Naive thymus-derived CD4-positive, alpha-beta T cell (primary cell): ENCODE data around the gene SMU1. TPM values are rescaled to one million over a fixed set of nuclear protein-coding genes. Genes with fewer than 3 reads are reported as not detected.

Source experiments
- ATAC-seq: fragments of 150-1000 bp; cut with Tn5 transposase; 2 replicates; pipeline ENCODE4 v1.10.0; 2021; ENCODE audit warnings: mild to moderate bottlenecking, moderate library complexity
- CTCF ChIA-PET: fragments of 350-600 bp; sonication (Branson Sonifier 250); formaldehyde crosslinking; loops from one replicate; lab custom pipeline; 2021; ENCODE audit warnings: antibody characterized with exemption; lab: Charles Lee
- POLR2A ChIA-PET: fragments of 350-600 bp; sonication (Branson Sonifier 250); formaldehyde crosslinking; loops from one replicate; lab custom pipeline; 2021; ENCODE audit warnings: antibody characterized with exemption, inconsistent platforms; lab: Charles Lee
- DNase-seq, 9 donors: peaks; one replicate each; pipeline versions ENCODE4 v3.0.0 to v3.0.0-alpha.2; 2020 to 2022; ENCODE audit warnings: mixed read lengths in 1 of 9
- H3K27ac ChIP-seq: one replicate; pipeline ENCODE4 v1.7.0; 2013; ENCODE audit warnings: mild to moderate bottlenecking, low read depth, low read length, moderate library complexity
- H3K27me3 ChIP-seq, 2 donors: one replicate each; pipeline ENCODE4 v1.7.0; 2013; ENCODE audit warnings: low read length in 2 of 2, mild to moderate bottlenecking in 2 of 2, moderate library complexity in 2 of 2; ENCODE audit not compliant: control insufficient read depth in 2 of 2, insufficient read depth in 2 of 2
- H3K36me3 ChIP-seq, 3 experiments: 1 replicate in 2 of 3; 2 replicates in 1 of 3; pipeline ENCODE4 v1.7.0; 2013; ENCODE audit warnings: low read length in 3 of 3, mild to moderate bottlenecking in 3 of 3, moderate library complexity in 1 of 3; ENCODE audit not compliant: insufficient read depth in 3 of 3, control insufficient read depth in 2 of 3
- H3K4me1 ChIP-seq, 2 donors: one replicate each; pipeline ENCODE4 v1.7.0; 2013; ENCODE audit warnings: low read length in 2 of 2, mild to moderate bottlenecking in 2 of 2, moderate library complexity in 1 of 2; ENCODE audit not compliant: control insufficient read depth in 2 of 2, insufficient read depth in 2 of 2
- H3K4me3 ChIP-seq: 2 replicates; pipeline ENCODE4 v1.7.0; 2013; ENCODE audit warnings: mild to moderate bottlenecking, low read length
- H3K9me3 ChIP-seq, 3 experiments: 1 replicate in 2 of 3; 2 replicates in 1 of 3; pipeline ENCODE4 v1.7.0; 2013; ENCODE audit warnings: low read length in 3 of 3; ENCODE audit not compliant: control insufficient read depth in 2 of 3
- H3K27ac Mint-ChIP-seq, 9 donors: one replicate each; pipeline ENCODE4 v1.8.0; 2020 to 2022; ENCODE audit warnings: mixed read lengths in 9 of 9, mild to moderate bottlenecking in 8 of 9, moderate library complexity in 5 of 9, inconsistent platforms in 2 of 9
- H3K27me3 Mint-ChIP-seq, 5 donors: one replicate each; pipeline ENCODE4 v1.8.0; 2021 to 2022; ENCODE audit warnings: mixed read lengths in 5 of 5, mild to moderate bottlenecking in 1 of 5
- H3K36me3 Mint-ChIP-seq, 5 donors: one replicate each; pipeline ENCODE4 v1.8.0; 2020 to 2022; ENCODE audit warnings: mixed read lengths in 5 of 5, mild to moderate bottlenecking in 3 of 5, inconsistent platforms in 1 of 5
- H3K4me1 Mint-ChIP-seq, 7 donors: one replicate each; pipeline ENCODE4 v1.8.0; 2020 to 2022; ENCODE audit warnings: mixed read lengths in 7 of 7, mild to moderate bottlenecking in 3 of 7, inconsistent platforms in 1 of 7
- H3K4me3 Mint-ChIP-seq, 10 donors: one replicate each; pipeline ENCODE4 v1.8.0; 2020 to 2022; ENCODE audit warnings: mild to moderate bottlenecking in 10 of 10, mixed read lengths in 10 of 10, moderate library complexity in 6 of 10, inconsistent platforms in 2 of 10
- H3K9me3 Mint-ChIP-seq, 11 donors: one replicate each; pipeline ENCODE4 v1.8.0; 2020 to 2022; ENCODE audit warnings: mixed read lengths in 11 of 11, mild to moderate bottlenecking in 4 of 11, inconsistent platforms in 1 of 11, moderate library complexity in 1 of 11
- intact Hi-C, 2 donors: fragments of 100-400 bp; cut with micrococcal nuclease; formaldehyde crosslinking; loops; one replicate each; pipeline ENCODE4 v1.15.1; 2023
- polyA plus RNA-seq, 2 donors: library from polyadenylated mRNA; unstranded; fragments of 300-500 nt; fragmentation: Illumina TruSeq; gene quantifications; one replicate each; pipeline ENCODE4 v1.2.3, GENCODE V29; 2021
- total RNA-seq, 6 experiments: library from RNA in 5 of 6; stranded (reverse) in 5 of 6; gene quantifications; 1 replicate in 5 of 6; 2 replicates in 1 of 6; pipeline ENCODE4 v1.2.3 and lab custom pipeline; 2021 to 2026

SMU1 gene
- total and polyA plus RNA-seq, 7 experiments from 2014 or later: 22.3 to 32.9 (median 26.4) TPM

DNA sequence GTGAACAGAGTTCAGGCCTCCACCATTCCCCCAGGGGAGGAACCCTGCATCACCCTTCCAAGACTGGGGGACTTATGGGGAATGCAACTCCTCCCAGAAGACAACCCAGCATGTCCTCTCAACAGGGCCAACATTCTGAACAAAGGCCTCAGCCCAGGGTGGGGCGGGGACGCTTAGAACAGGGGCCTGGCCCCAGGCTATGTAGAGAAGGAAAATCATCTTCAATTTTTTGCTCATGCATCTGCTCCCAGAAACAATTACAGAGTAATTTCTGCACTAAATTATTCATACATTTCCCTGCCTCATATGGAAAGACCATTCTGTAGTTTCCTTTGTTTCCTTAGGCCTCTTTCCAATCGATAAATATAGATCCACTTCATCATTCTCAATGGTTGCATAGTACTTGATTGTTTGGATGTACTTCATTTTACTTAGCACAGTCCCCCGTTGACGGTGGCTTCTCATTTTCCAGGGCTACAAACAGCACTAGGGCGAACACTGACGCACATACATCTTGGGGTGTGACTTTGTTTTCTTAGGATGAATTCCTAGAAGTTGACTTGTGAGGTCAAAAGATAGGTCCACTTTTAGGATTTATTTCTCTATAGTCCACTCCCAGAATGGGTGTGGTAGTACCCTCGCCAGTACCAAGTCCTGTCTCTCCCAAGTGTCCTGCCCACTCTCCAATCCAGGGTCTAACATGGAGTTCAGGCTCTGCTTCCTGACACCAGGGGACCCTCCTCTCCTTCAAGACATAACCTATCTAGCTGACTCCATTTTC is 27.2 kb upstream of the SMU1 start:
- H3K27me3 Mint-ChIP-seq: no peaks in the 10 kb centered on the region

DNA sequence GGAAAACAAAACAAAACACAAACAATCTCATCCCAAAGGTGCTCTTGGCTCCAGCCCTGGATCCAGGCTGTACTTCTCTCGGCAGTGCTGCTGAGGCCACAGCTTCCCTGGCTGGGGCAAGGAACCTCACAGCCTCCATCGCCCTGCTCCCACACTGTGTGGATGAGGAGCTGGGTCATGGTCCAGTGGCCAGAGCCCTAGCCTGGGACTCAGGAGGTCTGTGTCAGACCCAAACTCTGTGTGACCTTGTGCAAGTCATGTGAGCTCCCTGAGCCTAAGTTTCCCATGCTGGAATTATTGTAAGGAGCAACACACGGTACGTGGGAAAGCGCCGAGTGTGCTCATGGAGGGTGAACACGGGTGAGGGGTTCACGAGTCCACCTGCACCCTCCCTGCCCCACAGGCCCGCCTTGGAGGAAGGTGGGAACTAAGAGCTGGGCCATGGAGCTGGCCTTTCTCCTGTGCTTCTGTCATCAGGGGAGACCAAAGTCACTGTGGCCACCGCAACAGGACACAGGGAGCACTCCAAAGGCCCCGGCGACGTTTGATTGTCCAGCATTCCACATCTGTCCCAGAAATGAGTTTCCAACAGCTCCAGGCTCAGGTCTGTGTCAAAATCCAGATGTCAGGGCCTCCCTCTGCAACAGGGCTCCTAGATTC is 26.2 kb upstream of the SMU1 start:
- no peak for ATAC-seq
- Histone ChIP-seq H3K4me1 (no peaks in the 10 kb centered on the region), H3K4me3 (no peak overlapping the region), H3K9me3 (no peaks in the 10 kb centered on the region), H3K27me3 (no peaks in the 10 kb centered on the region), H3K36me3 (no peaks in the 10 kb centered on the region), H3K27ac (no peak overlapping the region)
- DNase-seq: no peak
- Mint-ChIP-seq H3K27ac (no peak overlapping the region), H3K27me3 (no peaks in the 10 kb centered on the region), H3K4me3 (no peak overlapping the region), H3K36me3 (no peaks in the 10 kb centered on the region), H3K9me3 (no peaks in the 10 kb centered on the region), H3K4me1 (peaks cover 0 to 7% (median 0%) of the 10 kb centered on the region in 7 donors)
- CTCF ChIA-PET: no interaction called here
- intact Hi-C loops: no loop called here
- POLR2A ChIA-PET: interaction anchor here (0.8 kb wide), 1 partner anchor 11 kb away, joined by 3 read pairs; no protein-coding TSS in a partner anchor

More for the DNA sequence above, 27.2 kb upstream of the SMU1 start:
- peak overlapping the region in 4 of 9 donors; percentile 3 to 68 (median 24) for H3K27ac Mint-ChIP-seq
- H3K9me3 ChIP-seq: no peaks in the 10 kb centered on the region
- H3K36me3 ChIP-seq: no peaks in the 10 kb centered on the region
- no peak overlapping the region for H3K27ac ChIP-seq
- ChIA-PET POLR2A (no interaction called here), CTCF (interaction anchor here (1.0 kb wide), 1 partner anchor 54 kb away, joined by 3 read pairs; no protein-coding TSS in a partner anchor)
- H3K27me3 ChIP-seq: no peaks in the 10 kb centered on the region
- H3K9me3 Mint-ChIP-seq: no peaks in the 10 kb centered on the region
- H3K4me3 Mint-ChIP-seq: no peak overlapping the region
- no peak for DNase-seq
- H3K4me1 Mint-ChIP-seq: peaks cover 0 to 8% (median 0%) of the 10 kb centered on the region in 7 donors
- intact Hi-C loops: loop anchor here in 1 of 2 donors (1.0 to 2.0 kb wide), 2 partner anchors 67 to 122 kb away; no protein-coding TSS in a partner anchor
- peaks cover 0 to 2% (median 0%) of the 10 kb centered on the region in 5 donors for H3K36me3 Mint-ChIP-seq
- no peak for ATAC-seq
- no peak overlapping the region for H3K4me3 ChIP-seq
- no peaks in the 10 kb centered on the region for H3K4me1 ChIP-seq

- Mint-ChIP-seq H3K4me3 (no peak overlapping the region), H3K36me3 (no peaks in the 10 kb centered on the region), H3K4me1 (peaks cover 0 to 7% (median 0%) of the 10 kb centered on the region in 7 donors), H3K27me3 (no peaks in the 10 kb centered on the region), H3K27ac (no peak overlapping the region), H3K9me3 (no peaks in the 10 kb centered on the region)
- H3K9me3 ChIP-seq: no peaks in the 10 kb centered on the region
- intact Hi-C loops: no loop called here
- no peak overlapping the region for H3K4me3 ChIP-seq
- no peaks in the 10 kb centered on the region for H3K4me1 ChIP-seq
- CTCF ChIA-PET: no interaction called here
- ATAC-seq: no peak
- H3K36me3 ChIP-seq: no peaks in the 10 kb centered on the region
- DNase-seq: no peak
- POLR2A ChIA-PET: no interaction called here
- no peaks in the 10 kb centered on the region for H3K27me3 ChIP-seq
- H3K27ac ChIP-seq: no peak overlapping the region
These were observed 24.9 kb upstream of the SMU1 start for GRCh38 chr9:33101104-33101951.

GRCh38 chr9:33099754-33100153 is 23.3 kb upstream of the SMU1 start:
- no peaks in the 10 kb centered on the region for H3K27me3 Mint-ChIP-seq
- no peak overlapping the region for H3K4me3 ChIP-seq
- ChIA-PET CTCF (no interaction called here), POLR2A (no interaction called here)
- DNase-seq (no peak), ATAC-seq (no peak)
- H3K9me3 ChIP-seq: no peaks in the 10 kb centered on the region
- no peak overlapping the region for H3K4me3 Mint-ChIP-seq
- H3K27ac Mint-ChIP-seq: no peak overlapping the region
- intact Hi-C loops: no loop called here
- H3K36me3 Mint-ChIP-seq: no peaks in the 10 kb centered on the region
- no peaks in the 10 kb centered on the region for H3K27me3 ChIP-seq
- H3K4me1 ChIP-seq: no peaks in the 10 kb centered on the region
- H3K9me3 Mint-ChIP-seq: no peaks in the 10 kb centered on the region
- H3K4me1 Mint-ChIP-seq: peaks cover 0 to 7% (median 0%) of the 10 kb centered on the region in 7 donors
- no peaks in the 10 kb centered on the region for H3K36me3 ChIP-seq
- no peak overlapping the region for H3K27ac ChIP-seq

- Histone ChIP-seq H3K36me3 (no peaks in the 10 kb centered on the region), H3K27me3 (no peaks in the 10 kb centered on the region), H3K4me3 (no peak overlapping the region), H3K9me3 (no peaks in the 10 kb centered on the region), H3K4me1 (no peaks in the 10 kb centered on the region), H3K27ac (no peak overlapping the region)
- CTCF ChIA-PET: no interaction called here
- peaks cover 0 to 2% (median 0%) of the 10 kb centered on the region in 11 donors for H3K9me3 Mint-ChIP-seq
- H3K4me3 Mint-ChIP-seq: no peak overlapping the region
- H3K27ac Mint-ChIP-seq: no peak overlapping the region
- H3K36me3 Mint-ChIP-seq: no peaks in the 10 kb centered on the region
- intact Hi-C loops: no loop called here
- no peak for ATAC-seq
- POLR2A ChIA-PET: no interaction called here
- peaks cover 0 to 12% (median 7%) of the 10 kb centered on the region in 7 donors for H3K4me1 Mint-ChIP-seq
- no peaks in the 10 kb centered on the region for H3K27me3 Mint-ChIP-seq
- DNase-seq: no peak
These were observed 20.7 kb upstream of the SMU1 start for GRCh38 chr9:33097192-33097591.

DNA sequence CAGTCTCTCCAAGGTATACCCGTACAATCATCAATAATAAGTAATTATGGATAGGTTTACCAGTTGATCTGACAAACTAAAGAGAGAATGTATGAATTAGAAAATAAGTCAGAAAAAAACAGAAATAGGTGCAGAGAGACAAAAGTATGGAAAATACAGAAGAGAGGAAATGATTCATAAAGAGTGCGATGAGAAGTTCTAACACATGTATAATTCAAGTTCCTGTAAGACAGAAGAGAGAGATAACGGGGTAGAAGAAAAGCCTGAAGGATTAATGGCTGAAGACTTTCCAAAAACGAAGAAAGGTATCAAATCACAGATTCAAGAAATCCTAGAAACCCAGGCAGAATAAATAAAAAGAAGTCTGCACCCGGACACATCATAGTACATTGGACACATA is 16.2 kb upstream of the SMU1 start:
- peaks cover 0 to 13% (median 8%) of the 10 kb centered on the region in 7 donors for H3K4me1 Mint-ChIP-seq
- no peak overlapping the region for H3K4me3 Mint-ChIP-seq
- H3K27me3 ChIP-seq: no peaks in the 10 kb centered on the region
- ATAC-seq (no peak), DNase-seq (no peak)
- no peak overlapping the region for H3K4me3 ChIP-seq
- ChIA-PET POLR2A (no interaction called here), CTCF (no interaction called here)
- peaks cover 0 to 14% (median 0%) of the 10 kb centered on the region in 5 donors for H3K27me3 Mint-ChIP-seq
- no peaks in the 10 kb centered on the region for H3K36me3 ChIP-seq
- intact Hi-C loops: no loop called here
- peak overlapping the region in 1 of 9 donors; percentile 4 for H3K27ac Mint-ChIP-seq
- H3K27ac ChIP-seq: no peak overlapping the region
- peaks cover 0 to 2% (median 0%) of the 10 kb centered on the region in 5 donors for H3K36me3 Mint-ChIP-seq
- H3K9me3 Mint-ChIP-seq: peaks cover 0 to 4% (median 0%) of the 10 kb centered on the region in 11 donors
- no peaks in the 10 kb centered on the region for H3K9me3 ChIP-seq
- H3K4me1 ChIP-seq: no peaks in the 10 kb centered on the region
